GM12878 (cell line): ENCODE data around the gene DPRX. TPM values are rescaled to one million over a fixed set of nuclear protein-coding genes. Genes with fewer than 3 reads are reported as not detected.

ENCODE experiments used
- ATAC-seq: fragments of 200-7000 bp; cut with Tn5 transposase; 3 replicates; pipeline ENCODE4 v1.9.1; 2020; ENCODE audit warnings: mild to moderate bottlenecking, moderate library complexity
- BruUV-seq: library from RNA; stranded (reverse); fragments of 400-500 nt; replicated peaks from 2 replicates; lab custom pipeline; 2021; lab: Mats Ljungman, UMichigan
- CTCF ChIA-PET: fragments of 300-600 bp; sonication (Branson Sonifier 250); formaldehyde crosslinking; extraction: SDS; loops from one replicate; lab custom pipeline; 2021; ENCODE audit warnings: inconsistent platforms; lab: Yijun Ruan, JAX
- POLR2A ChIA-PET: fragments of 350-600 bp; formaldehyde crosslinking; extraction: SDS; loops from one replicate; lab custom pipeline; 2021; ENCODE audit warnings: inconsistent platforms; lab: Charles Lee
- RAD21 ChIA-PET: fragments of 300-600 bp; sonication (Branson Sonifier 250); formaldehyde crosslinking; loops from one replicate; lab custom pipeline; 2023; ENCODE audit warnings: antibody characterized with exemption; ENCODE audit not compliant: unreplicated experiment; lab: Charles Lee
- SMC1A ChIA-PET: fragments of 300-600 bp; sonication (Branson Sonifier 250); formaldehyde crosslinking; loops from one replicate; lab custom pipeline; 2023; ENCODE audit not compliant: unreplicated experiment, uncharacterized antibody; lab: Charles Lee
- DNase-seq: peaks from one replicate; pipeline ENCODE4 v3.0.0-alpha.2; 2011; ENCODE audit warnings: low read depth, low spot score
- FAIRE-seq: peaks from 3 replicates; lab custom pipeline; 2011; peaks lifted over from hg19 to GRCh38; lab: Jason Lieb, UNC
- H2AFZ ChIP-seq: 2 replicates; pipeline ENCODE4 v1.6.0; 2011; ENCODE audit warnings: low read depth, low read length, control low read depth; ENCODE audit not compliant: control insufficient read depth
- H3K27ac ChIP-seq: 2 replicates; pipeline ENCODE4 v1.5.1; 2011; ENCODE audit warnings: control low read depth; ENCODE audit not compliant: control insufficient read depth, insufficient read depth
- H3K27me3 ChIP-seq, 2 experiments: replicated peaks in 1 of 2; 2 replicates each; pipeline versions ENCODE4 v1.6.0 to v1.6.1; 2011; ENCODE audit warnings: low read length in 1 of 2; ENCODE audit not compliant: control insufficient read depth in 2 of 2, insufficient read depth in 2 of 2
- H3K36me3 ChIP-seq, 2 experiments: 2 replicates each; pipeline ENCODE4 v1.5.1; 2011; ENCODE audit warnings: low read length in 1 of 2; ENCODE audit not compliant: control insufficient read depth in 2 of 2, insufficient read depth in 2 of 2
- H3K4me1 ChIP-seq: 2 replicates; pipeline ENCODE4 v1.6.1; 2011; ENCODE audit warnings: mild to moderate bottlenecking, low read length, moderate library complexity, mixed read lengths; ENCODE audit not compliant: control insufficient read depth, insufficient read depth
- H3K4me2 ChIP-seq: 2 replicates; pipeline ENCODE4 v1.6.0; 2011; ENCODE audit warnings: control low read depth; ENCODE audit not compliant: control insufficient read depth, insufficient read depth
- H3K4me3 ChIP-seq: fragments of 200-600 bp; sonication (generic); 2 replicates; pipeline ENCODE4 v1.5.1; 2016
- H3K79me2 ChIP-seq: 2 replicates; pipeline ENCODE4 v1.6.0; 2011; ENCODE audit warnings: low read length; ENCODE audit not compliant: control insufficient read depth, insufficient read depth
- H3K9ac ChIP-seq: 2 replicates; pipeline ENCODE4 v1.8.0; 2011; ENCODE audit warnings: low read length, control low read depth, mixed read lengths; ENCODE audit not compliant: control insufficient read depth, insufficient read depth
- H3K9me3 ChIP-seq: replicated peaks from 3 replicates; pipeline ENCODE4 v1.5.1; 2011; ENCODE audit warnings: mild to moderate bottlenecking, low read length; ENCODE audit not compliant: control insufficient read depth, insufficient read depth
- H4K20me1 ChIP-seq: 2 replicates; pipeline ENCODE4 v1.6.0; 2011; ENCODE audit not compliant: control insufficient read depth, insufficient read depth
- FOXK2 ChIP-seq: fragments of 450-650 bp; IDR thresholded peaks from 2 replicates; pipeline ENCODE4 v1.6.1; 2017; ENCODE audit warnings: mild to moderate bottlenecking, moderate library complexity
- KLF5 ChIP-seq: fragments of 450-650 bp; IDR thresholded peaks from 2 replicates; pipeline ENCODE4 v1.6.1; 2014; ENCODE audit warnings: mild to moderate bottlenecking; ENCODE audit not compliant: partially characterized antibody
- MEF2A ChIP-seq: IDR thresholded peaks from 2 replicates; pipeline ENCODE4 v1.6.1; 2011; ENCODE audit warnings: low read depth, mild to moderate bottlenecking, low read length, moderate library complexity; ENCODE audit not compliant: insufficient read depth
- NR2C2 ChIP-seq: IDR thresholded peaks from 2 replicates; pipeline ENCODE4 v1.6.1; 2011; ENCODE audit warnings: borderline replicate concordance, low read depth; ENCODE audit not compliant: control insufficient read depth, insufficient read length
- POLR2AphosphoS2 ChIP-seq: IDR thresholded peaks from 2 replicates; pipeline ENCODE4 v1.6.1; 2011; ENCODE audit warnings: low read depth, mild to moderate bottlenecking, low read length, improper control_type of control experiment, moderate library complexity
- SMAD5 ChIP-seq: IDR thresholded peaks from 2 replicates; pipeline ENCODE4 v1.6.1; 2016; ENCODE audit warnings: antibody characterized with exemption, low read depth
- ZNF274 ChIP-seq: IDR thresholded peaks from one replicate; pipeline ENCODE4 v1.8.0; 2011; ENCODE audit not compliant: insufficient read length, insufficient read depth
- WGBS: methylation state at CpG from one replicate; pipeline ENCODE4 v1.1.6; 2016; ENCODE audit warnings: low lambda C conversion rate; ENCODE audit not compliant: insufficient replicate concordance, insufficient coverage; ENCODE audit errors: missing lambda C conversion rate; 5-methylcytosine and 5-hydroxymethylcytosine counted together
- in situ Hi-C: fragments of 300-500 bp; cut with MboI; formaldehyde crosslinking; loops from 9 replicates; pipeline ENCODE4 v1.14.3; 2018; ENCODE audit warnings: mixed read lengths
- intact Hi-C: fragments of 100-400 bp; cut with micrococcal nuclease; formaldehyde crosslinking; loops from one replicate; pipeline ENCODE4 v1.14.2; 2022; ENCODE audit not compliant: unreplicated experiment
- polyA plus RNA-seq, 11 experiments: library from polyadenylated mRNA; depleted of rRNA in 4 of 11; unstranded in 6 of 11; stranded (reverse) in 5 of 11; fragments of >200 nt; fragmentation: Nextera tagmentation in 4 of 11; fragmentation: Illumina TruSeq in 1 of 11; extraction: Ambion mirVana in 4 of 11; extraction: Trizol in 1 of 11; gene quantifications; 1 replicate in 1 of 11; 2 replicates in 10 of 11; pipeline versions ENCODE4 v1.2.1 to v1.2.3, GENCODE V29; 2011 to 2016; ENCODE audit warnings: inconsistent platforms in 2 of 11, missing spikeins in 2 of 11, low read depth in 1 of 11
- total RNA-seq, 4 experiments: library from RNA; depleted of rRNA in 3 of 4; stranded (reverse); fragments of >200 nt in 3 of 4; fragmentation: Illumina TruSeq in 1 of 4; extraction: Trizol in 1 of 4; gene quantifications; 2 replicates each; pipeline versions ENCODE4 v1.2.1 to v1.2.3, GENCODE V29; 2013 to 2021
- TF ChIP-seq, protein P1 (sequence below): IDR thresholded peaks from 2 replicates; pipeline ENCODE4 v1.6.1; 2012; ENCODE audit warnings: mild to moderate bottlenecking, low read depth, low read length

DPRX gene
- total and polyA plus RNA-seq, 10 of the 15 experiments (the other 5 are each of a cell fraction or from before 2014, with no cell fraction given): not detected

DNA sequence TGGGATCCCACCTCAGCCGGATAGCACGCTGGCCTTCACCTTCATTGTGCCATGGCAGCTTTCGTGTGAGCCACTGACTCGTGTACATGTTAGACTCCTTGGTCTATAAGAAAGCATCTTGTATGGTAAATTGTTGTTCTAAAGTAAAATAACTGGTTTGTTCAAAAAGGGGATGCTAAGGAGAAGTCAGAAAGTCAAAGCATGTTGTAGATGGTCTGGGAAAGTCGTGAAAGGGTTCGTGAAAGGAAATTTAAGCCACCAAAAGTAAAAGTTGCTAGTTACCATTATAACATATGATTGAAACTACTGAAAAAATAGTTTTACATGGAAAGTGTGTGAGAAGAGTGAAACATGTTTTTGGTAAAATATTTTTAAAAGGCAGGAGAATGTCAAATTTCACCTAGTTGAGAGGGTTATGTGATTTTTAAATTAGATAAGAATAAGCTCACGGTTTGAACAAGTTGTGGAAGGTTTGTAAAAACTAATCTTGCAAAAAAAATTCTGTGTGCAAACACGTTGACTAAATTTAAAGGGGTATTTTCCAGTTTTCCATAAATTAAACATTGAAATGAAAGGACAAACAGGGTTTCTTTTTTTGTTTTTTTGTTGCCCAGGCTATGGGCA is 23.4 kb downstream of the DPRX start:
- ChIA-PET RAD21 (no interaction called here), SMC1A (no interaction called here), POLR2A (no interaction called here), CTCF (no interaction called here)
- no peak for DNase-seq
- H3K4me3 ChIP-seq: no peak overlapping the region
- no peaks in the 10 kb centered on the region; the same call in 2 of the 3 replicates for H3K9me3 ChIP-seq
- intact Hi-C loops (no loop called here), in situ Hi-C loops (no loop called here)
- H3K4me1 ChIP-seq: no peaks in the 10 kb centered on the region
- FAIRE-seq: no peak
- H3K27ac ChIP-seq: no peak overlapping the region
- H4K20me1 ChIP-seq: no peaks in the 10 kb centered on the region
- H3K79me2 ChIP-seq: no peaks in the 10 kb centered on the region
- no peaks in the 10 kb centered on the region for H3K27me3 ChIP-seq
- ATAC-seq: no peak
- BruUV-seq: no TSS peak
- TF ChIP-seq SMAD5: no peak
- no peak for TF ChIP-seq MEF2A
- no peak for TF ChIP-seq ZNF274
- TF ChIP-seq FOXK2: no peak
- no peak for TF ChIP-seq KLF5
- TF ChIP-seq NR2C2: no peak
- no peak for TF ChIP-seq POLR2AphosphoS2
- TF ChIP-seq, protein P1, sequence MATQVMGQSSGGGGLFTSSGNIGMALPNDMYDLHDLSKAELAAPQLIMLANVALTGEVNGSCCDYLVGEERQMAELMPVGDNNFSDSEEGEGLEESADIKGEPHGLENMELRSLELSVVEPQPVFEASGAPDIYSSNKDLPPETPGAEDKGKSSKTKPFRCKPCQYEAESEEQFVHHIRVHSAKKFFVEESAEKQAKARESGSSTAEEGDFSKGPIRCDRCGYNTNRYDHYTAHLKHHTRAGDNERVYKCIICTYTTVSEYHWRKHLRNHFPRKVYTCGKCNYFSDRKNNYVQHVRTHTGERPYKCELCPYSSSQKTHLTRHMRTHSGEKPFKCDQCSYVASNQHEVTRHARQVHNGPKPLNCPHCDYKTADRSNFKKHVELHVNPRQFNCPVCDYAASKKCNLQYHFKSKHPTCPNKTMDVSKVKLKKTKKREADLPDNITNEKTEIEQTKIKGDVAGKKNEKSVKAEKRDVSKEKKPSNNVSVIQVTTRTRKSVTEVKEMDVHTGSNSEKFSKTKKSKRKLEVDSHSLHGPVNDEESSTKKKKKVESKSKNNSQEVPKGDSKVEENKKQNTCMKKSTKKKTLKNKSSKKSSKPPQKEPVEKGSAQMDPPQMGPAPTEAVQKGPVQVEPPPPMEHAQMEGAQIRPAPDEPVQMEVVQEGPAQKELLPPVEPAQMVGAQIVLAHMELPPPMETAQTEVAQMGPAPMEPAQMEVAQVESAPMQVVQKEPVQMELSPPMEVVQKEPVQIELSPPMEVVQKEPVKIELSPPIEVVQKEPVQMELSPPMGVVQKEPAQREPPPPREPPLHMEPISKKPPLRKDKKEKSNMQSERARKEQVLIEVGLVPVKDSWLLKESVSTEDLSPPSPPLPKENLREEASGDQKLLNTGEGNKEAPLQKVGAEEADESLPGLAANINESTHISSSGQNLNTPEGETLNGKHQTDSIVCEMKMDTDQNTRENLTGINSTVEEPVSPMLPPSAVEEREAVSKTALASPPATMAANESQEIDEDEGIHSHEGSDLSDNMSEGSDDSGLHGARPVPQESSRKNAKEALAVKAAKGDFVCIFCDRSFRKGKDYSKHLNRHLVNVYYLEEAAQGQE: no peak
- 7% methylated on average over 8 of the region's 8 CpGs for WGBS
- no peak overlapping the region for H3K4me2 ChIP-seq
- H3K9ac ChIP-seq: no peak overlapping the region
- no peaks in the 10 kb centered on the region for H3K36me3 ChIP-seq
- H2AFZ ChIP-seq: no peak overlapping the region
